ENCODE measurements around the gene PTPRM.

DNA sequence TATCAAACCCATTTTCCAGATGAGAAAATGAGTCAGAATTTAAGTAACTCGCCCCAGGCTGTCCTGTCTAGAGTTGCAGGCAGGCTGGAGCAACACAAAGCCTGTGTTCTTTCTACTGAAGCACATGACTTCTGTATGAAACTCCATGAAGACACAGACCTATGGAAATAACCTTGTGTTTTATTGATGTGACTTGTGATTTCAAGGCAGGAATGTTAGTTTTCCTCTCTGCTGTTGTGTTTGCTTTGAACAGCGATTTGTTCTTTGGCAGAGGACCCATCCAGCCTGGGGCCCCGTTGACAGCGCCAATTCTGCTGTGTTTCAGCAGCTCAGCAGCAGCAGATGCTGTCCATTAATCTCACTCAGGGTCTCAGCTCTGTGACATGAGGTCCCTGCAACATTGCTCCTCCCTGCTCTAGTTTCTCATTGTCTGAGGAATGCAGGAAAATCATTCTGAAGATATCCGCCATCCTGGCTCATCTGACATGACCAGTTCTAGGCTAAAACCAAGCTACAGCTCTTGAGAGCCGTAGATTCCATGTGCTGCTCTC, 697.8 kb downstream of the PTPRM start:
- TF ChIP-seq, protein P1, sequence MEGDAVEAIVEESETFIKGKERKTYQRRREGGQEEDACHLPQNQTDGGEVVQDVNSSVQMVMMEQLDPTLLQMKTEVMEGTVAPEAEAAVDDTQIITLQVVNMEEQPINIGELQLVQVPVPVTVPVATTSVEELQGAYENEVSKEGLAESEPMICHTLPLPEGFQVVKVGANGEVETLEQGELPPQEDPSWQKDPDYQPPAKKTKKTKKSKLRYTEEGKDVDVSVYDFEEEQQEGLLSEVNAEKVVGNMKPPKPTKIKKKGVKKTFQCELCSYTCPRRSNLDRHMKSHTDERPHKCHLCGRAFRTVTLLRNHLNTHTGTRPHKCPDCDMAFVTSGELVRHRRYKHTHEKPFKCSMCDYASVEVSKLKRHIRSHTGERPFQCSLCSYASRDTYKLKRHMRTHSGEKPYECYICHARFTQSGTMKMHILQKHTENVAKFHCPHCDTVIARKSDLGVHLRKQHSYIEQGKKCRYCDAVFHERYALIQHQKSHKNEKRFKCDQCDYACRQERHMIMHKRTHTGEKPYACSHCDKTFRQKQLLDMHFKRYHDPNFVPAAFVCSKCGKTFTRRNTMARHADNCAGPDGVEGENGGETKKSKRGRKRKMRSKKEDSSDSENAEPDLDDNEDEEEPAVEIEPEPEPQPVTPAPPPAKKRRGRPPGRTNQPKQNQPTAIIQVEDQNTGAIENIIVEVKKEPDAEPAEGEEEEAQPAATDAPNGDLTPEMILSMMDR (IDR thresholded peaks at IDR 0.05 in 2 of 3, conservative IDR thresholded peaks at IDR 0.05 in 1 of 3; ENCODE audit: borderline replicate concordance in 1 of 3, insufficient read depth in 1 of 3, low read depth in 2 of 3, low read length in 2 of 3) = no peak
- TF ChIP-seq EGR1 (IDR thresholded peaks at IDR 0.05; ENCODE audit: low read depth) (no peak), POLR2AphosphoS5 (IDR thresholded peaks at IDR 0.05; ENCODE audit: low read depth, low read length) (no peak), EZH2phosphoT487 (IDR thresholded peaks at IDR 0.05; ENCODE audit: borderline replicate concordance) (no peak), POLR2A (IDR thresholded peaks at IDR 0.05; ENCODE audit: borderline replicate concordance, extremely low read depth, insufficient read depth, insufficient read length) (no peak), CEBPB (IDR thresholded peaks at IDR 0.05; ENCODE audit: low read depth) (no peak), EZH2 (IDR thresholded peaks at IDR 0.05) (no peak), ZNF274 (IDR thresholded peaks at IDR 0.05; ENCODE audit: low read depth, low read length) (no peak)
- TF ChIP-seq, protein P2, sequence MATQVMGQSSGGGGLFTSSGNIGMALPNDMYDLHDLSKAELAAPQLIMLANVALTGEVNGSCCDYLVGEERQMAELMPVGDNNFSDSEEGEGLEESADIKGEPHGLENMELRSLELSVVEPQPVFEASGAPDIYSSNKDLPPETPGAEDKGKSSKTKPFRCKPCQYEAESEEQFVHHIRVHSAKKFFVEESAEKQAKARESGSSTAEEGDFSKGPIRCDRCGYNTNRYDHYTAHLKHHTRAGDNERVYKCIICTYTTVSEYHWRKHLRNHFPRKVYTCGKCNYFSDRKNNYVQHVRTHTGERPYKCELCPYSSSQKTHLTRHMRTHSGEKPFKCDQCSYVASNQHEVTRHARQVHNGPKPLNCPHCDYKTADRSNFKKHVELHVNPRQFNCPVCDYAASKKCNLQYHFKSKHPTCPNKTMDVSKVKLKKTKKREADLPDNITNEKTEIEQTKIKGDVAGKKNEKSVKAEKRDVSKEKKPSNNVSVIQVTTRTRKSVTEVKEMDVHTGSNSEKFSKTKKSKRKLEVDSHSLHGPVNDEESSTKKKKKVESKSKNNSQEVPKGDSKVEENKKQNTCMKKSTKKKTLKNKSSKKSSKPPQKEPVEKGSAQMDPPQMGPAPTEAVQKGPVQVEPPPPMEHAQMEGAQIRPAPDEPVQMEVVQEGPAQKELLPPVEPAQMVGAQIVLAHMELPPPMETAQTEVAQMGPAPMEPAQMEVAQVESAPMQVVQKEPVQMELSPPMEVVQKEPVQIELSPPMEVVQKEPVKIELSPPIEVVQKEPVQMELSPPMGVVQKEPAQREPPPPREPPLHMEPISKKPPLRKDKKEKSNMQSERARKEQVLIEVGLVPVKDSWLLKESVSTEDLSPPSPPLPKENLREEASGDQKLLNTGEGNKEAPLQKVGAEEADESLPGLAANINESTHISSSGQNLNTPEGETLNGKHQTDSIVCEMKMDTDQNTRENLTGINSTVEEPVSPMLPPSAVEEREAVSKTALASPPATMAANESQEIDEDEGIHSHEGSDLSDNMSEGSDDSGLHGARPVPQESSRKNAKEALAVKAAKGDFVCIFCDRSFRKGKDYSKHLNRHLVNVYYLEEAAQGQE (IDR thresholded peaks at IDR 0.05; ENCODE audit: low read depth) = no peak
- TF ChIP-seq, protein P3, sequence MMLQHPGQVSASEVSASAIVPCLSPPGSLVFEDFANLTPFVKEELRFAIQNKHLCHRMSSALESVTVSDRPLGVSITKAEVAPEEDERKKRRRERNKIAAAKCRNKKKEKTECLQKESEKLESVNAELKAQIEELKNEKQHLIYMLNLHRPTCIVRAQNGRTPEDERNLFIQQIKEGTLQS (IDR thresholded peaks at IDR 0.05) = no peak

Measured in HCT116 (cell line).